Gastroesophageal sphincter (tissue), 3 donors: ENCODE data around the gene TNS3.

Experiments used
- CTCF ChIP-seq, 4 experiments: fragments of 200-600 bp in 2 of 4; fragments of 450-650 bp in 2 of 4; sonication (generic) in 1 of 4; IDR thresholded peaks; one replicate each; pipeline ENCODE4 v1.5.1; 2017 to 2019; ENCODE audit warnings: antibody characterized with exemption in 4 of 4, mild to moderate bottlenecking in 2 of 4, moderate library complexity in 2 of 4
- EP300 ChIP-seq: sonication (generic); formaldehyde crosslinking; IDR thresholded peaks from one replicate; pipeline ENCODE4 v1.6.1; 2017; ENCODE audit warnings: antibody characterized with exemption, mild to moderate bottlenecking
- POLR2A ChIP-seq, 2 donors: fragments of 450-650 bp; IDR thresholded peaks; one replicate each; pipeline ENCODE4 v1.6.1; 2017; ENCODE audit warnings: antibody characterized with exemption in 2 of 2, mild to moderate bottlenecking in 2 of 2, moderate library complexity in 1 of 2
- POLR2AphosphoS5 ChIP-seq: sonication (generic); formaldehyde crosslinking; IDR thresholded peaks from one replicate; pipeline ENCODE4 v1.6.1; 2017; ENCODE audit warnings: antibody characterized with exemption

GRCh38 chr7:47333554-47333887 is 248.4 kb downstream of the TNS3 start:
- no peak for TF ChIP-seq CTCF (IDR thresholded peaks at IDR 0.05)
- no peak for TF ChIP-seq POLR2A (IDR thresholded peaks at IDR 0.05)
- TF ChIP-seq EP300 = no peak
- no peak for TF ChIP-seq POLR2AphosphoS5
